ENCODE results near the gene C1QL1.
"Not testable (repeated sequence)": the region's sequence is repeated elsewhere in the genome, so short reads cannot be mapped to it uniquely, and the experiment has no call there.

The C1QL1 gene

GRCh38 chr17:44948315-44948795, 19.7 kb downstream of the C1QL1 start:
- Histone ChIP-seq H3K4me3 (ENCODE audit: low read length) (peak overlapping the region; percentile 80), H3K4me2 (ENCODE audit: low read length) (peak overlapping the region; percentile 77), H3K36me3 (ENCODE audit: control insufficient read depth, low read length) (peaks cover 34% of the 10 kb centered on the region), H3K9me2 (replicated peaks; ENCODE audit: control insufficient read depth, low read length) (no peaks in the 10 kb centered on the region), H3F3A (ENCODE audit: control insufficient read depth, insufficient read depth) (peaks cover 4% of the 10 kb centered on the region), H3K27ac (ENCODE audit: low read depth, low read length) (peak overlapping the region; percentile 44; the same call in 1 of the 2 replicates), H3K27me3 (ENCODE audit: control insufficient read depth, low read length) (no peaks in the 10 kb centered on the region), H3K4me1 (ENCODE audit: control insufficient read depth, low read length) (peaks cover 25% of the 10 kb centered on the region), H3K9me3 (ENCODE audit: control insufficient read depth, insufficient read depth, low read length) (no peaks in the 10 kb centered on the region), H3K79me2 (ENCODE audit: control insufficient read depth, low read length) (peaks cover 41% of the 10 kb centered on the region), H4K20me1 (ENCODE audit: control insufficient read depth, insufficient read depth, low read depth, low read length) (no peaks in the 10 kb centered on the region)
- TF ChIP-seq, protein P1, sequence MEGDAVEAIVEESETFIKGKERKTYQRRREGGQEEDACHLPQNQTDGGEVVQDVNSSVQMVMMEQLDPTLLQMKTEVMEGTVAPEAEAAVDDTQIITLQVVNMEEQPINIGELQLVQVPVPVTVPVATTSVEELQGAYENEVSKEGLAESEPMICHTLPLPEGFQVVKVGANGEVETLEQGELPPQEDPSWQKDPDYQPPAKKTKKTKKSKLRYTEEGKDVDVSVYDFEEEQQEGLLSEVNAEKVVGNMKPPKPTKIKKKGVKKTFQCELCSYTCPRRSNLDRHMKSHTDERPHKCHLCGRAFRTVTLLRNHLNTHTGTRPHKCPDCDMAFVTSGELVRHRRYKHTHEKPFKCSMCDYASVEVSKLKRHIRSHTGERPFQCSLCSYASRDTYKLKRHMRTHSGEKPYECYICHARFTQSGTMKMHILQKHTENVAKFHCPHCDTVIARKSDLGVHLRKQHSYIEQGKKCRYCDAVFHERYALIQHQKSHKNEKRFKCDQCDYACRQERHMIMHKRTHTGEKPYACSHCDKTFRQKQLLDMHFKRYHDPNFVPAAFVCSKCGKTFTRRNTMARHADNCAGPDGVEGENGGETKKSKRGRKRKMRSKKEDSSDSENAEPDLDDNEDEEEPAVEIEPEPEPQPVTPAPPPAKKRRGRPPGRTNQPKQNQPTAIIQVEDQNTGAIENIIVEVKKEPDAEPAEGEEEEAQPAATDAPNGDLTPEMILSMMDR (IDR thresholded peaks at IDR 0.05; ENCODE audit: low read depth, low read length, poor library complexity, severe bottlenecking): no peak
- no peak for TF ChIP-seq EZH2phosphoT487 (IDR thresholded peaks at IDR 0.05; ENCODE audit: borderline replicate concordance, low read length)

- Histone ChIP-seq H3K9me2 (replicated peaks; ENCODE audit: control insufficient read depth, low read length) (no peaks in the 10 kb centered on the region), H3K4me2 (ENCODE audit: low read length) (peak within 1 kb of the TSS; percentile 77), H3K79me2 (ENCODE audit: control insufficient read depth, low read length) (peaks cover 48% of the 10 kb centered on the region), H3K9me3 (ENCODE audit: control insufficient read depth, insufficient read depth, low read length) (no peaks in the 10 kb centered on the region), H3K4me1 (ENCODE audit: control insufficient read depth, low read length) (peaks cover 25% of the 10 kb centered on the region), H3K4me3 (ENCODE audit: low read length) (peak within 1 kb of the TSS; percentile 80), H3K36me3 (ENCODE audit: control insufficient read depth, low read length) (peaks cover 37% of the 10 kb centered on the region), H3K27me3 (ENCODE audit: control insufficient read depth, low read length) (no peaks in the 10 kb centered on the region), H3K27ac (ENCODE audit: low read depth, low read length) (peak within 1 kb of the TSS; percentile 66), H4K20me1 (ENCODE audit: control insufficient read depth, insufficient read depth, low read depth, low read length) (no peaks in the 10 kb centered on the region), H3F3A (ENCODE audit: control insufficient read depth, insufficient read depth) (peaks cover 4% of the 10 kb centered on the region)
- TF ChIP-seq, protein P1 (IDR thresholded peaks at IDR 0.05; ENCODE audit: low read depth, low read length, poor library complexity, severe bottlenecking): peak; percentile 51
- TF ChIP-seq EZH2phosphoT487 (IDR thresholded peaks at IDR 0.05; ENCODE audit: borderline replicate concordance, low read length): no peak
Observed at GRCh38 chr17:44947461-44948314, 20.4 kb downstream of the C1QL1 start, which contains the start of gene KIF18B. TSS of gene KIF18B (minus strand) at chr17:44947773. CDS start at chr17:44936344, 11,429 bp downstream.

DNA sequence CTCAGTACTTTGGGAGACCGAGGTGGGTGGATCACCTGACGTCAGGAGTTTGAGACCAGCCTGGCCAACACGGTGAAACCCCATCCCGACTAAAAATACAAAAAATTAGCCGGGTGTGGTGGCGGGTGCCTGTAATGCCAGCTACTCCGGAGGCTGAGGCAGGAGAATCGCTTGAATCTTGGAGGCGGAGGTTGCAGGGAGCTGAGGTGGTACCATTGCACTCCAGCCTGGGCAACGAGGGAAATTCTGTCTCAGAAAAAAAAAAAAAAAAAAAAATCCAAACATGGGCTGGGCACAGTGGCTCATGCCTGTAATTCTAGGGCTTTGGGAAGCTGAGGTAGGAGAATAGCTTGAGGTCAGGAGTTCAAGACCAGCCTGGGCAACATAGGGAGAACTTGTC, 22.5 kb downstream of the C1QL1 start:
- Histone ChIP-seq H3K36me3 (ENCODE audit: control insufficient read depth, low read length) (peaks cover 56% of the 10 kb centered on the region), H3K4me2 (ENCODE audit: low read length) (peak overlapping the region; percentile 56), H3K4me1 (ENCODE audit: control insufficient read depth, low read length) (peaks cover 29% of the 10 kb centered on the region), H3K4me3 (ENCODE audit: low read length) (peak overlapping the region; percentile 80), H3K79me2 (ENCODE audit: control insufficient read depth, low read length) (peaks cover 68% of the 10 kb centered on the region)
- H3F3A ChIP-seq (ENCODE audit: control insufficient read depth, insufficient read depth); H3K9me3 ChIP-seq (ENCODE audit: control insufficient read depth, insufficient read depth, low read length); H3K27ac ChIP-seq (ENCODE audit: low read depth, low read length); H3K9me2 ChIP-seq (replicated peaks; ENCODE audit: control insufficient read depth, low read length); H4K20me1 ChIP-seq (ENCODE audit: control insufficient read depth, insufficient read depth, low read depth, low read length); H3K27me3 ChIP-seq (ENCODE audit: control insufficient read depth, low read length): not testable (repeated sequence)

- H3K36me3 ChIP-seq (ENCODE audit: control insufficient read depth, low read length): peaks cover 78% of the 10 kb centered on the region
- peaks cover 100% of the 10 kb centered on the region for H3K79me2 ChIP-seq (ENCODE audit: control insufficient read depth, low read length)
- no peaks in the 10 kb centered on the region for H4K20me1 ChIP-seq (ENCODE audit: control insufficient read depth, insufficient read depth, low read depth, low read length)
- no peak overlapping the region for H3K27ac ChIP-seq (ENCODE audit: low read depth, low read length)
- H3K9me3 ChIP-seq (ENCODE audit: control insufficient read depth, insufficient read depth, low read length): no peaks in the 10 kb centered on the region
- peaks cover 4% of the 10 kb centered on the region; the same call in 1 of the 2 replicates for H3F3A ChIP-seq (ENCODE audit: control insufficient read depth, insufficient read depth)
- H3K27me3 ChIP-seq (ENCODE audit: control insufficient read depth, low read length): no peaks in the 10 kb centered on the region
- H3K4me2 ChIP-seq (ENCODE audit: low read length): no peak overlapping the region
- no peak overlapping the region for H3K4me3 ChIP-seq (ENCODE audit: low read length)
- TF ChIP-seq EZH2phosphoT487 (IDR thresholded peaks at IDR 0.05; ENCODE audit: borderline replicate concordance, low read length): no peak
- TF ChIP-seq, protein P1 (IDR thresholded peaks at IDR 0.05; ENCODE audit: low read depth, low read length, poor library complexity, severe bottlenecking): no peak
- peaks cover 20% of the 10 kb centered on the region for H3K4me1 ChIP-seq (ENCODE audit: control insufficient read depth, low read length)
- H3K9me2 ChIP-seq (replicated peaks; ENCODE audit: control insufficient read depth, low read length): no peaks in the 10 kb centered on the region
Observed at GRCh38 chr17:44942456-44942855, 25.6 kb downstream of the C1QL1 start.

Measured in DOHH2 (cell line).